ENCODE results near the gene LONP2.

- TF ChIP-seq POLR2A (IDR thresholded peaks at IDR 0.05) (no peak), CTCF (IDR thresholded peaks at IDR 0.05) (no peak)
These were observed 9.5 kb upstream of the LONP2 start for GRCh38 chr16:48234630-48235029.

Data from body of pancreas (tissue), 4 donors.